Measurements from ENCODE around the gene CTXND1. TPM values are rescaled to one million over a fixed set of nuclear protein-coding genes. Genes with fewer than 3 reads are reported as not detected.

Gene CTXND1
- total and polyA plus RNA-seq, 9 donors = 0.04 to 0.52 (median 0.14) TPM; not detected in 1

DNA sequence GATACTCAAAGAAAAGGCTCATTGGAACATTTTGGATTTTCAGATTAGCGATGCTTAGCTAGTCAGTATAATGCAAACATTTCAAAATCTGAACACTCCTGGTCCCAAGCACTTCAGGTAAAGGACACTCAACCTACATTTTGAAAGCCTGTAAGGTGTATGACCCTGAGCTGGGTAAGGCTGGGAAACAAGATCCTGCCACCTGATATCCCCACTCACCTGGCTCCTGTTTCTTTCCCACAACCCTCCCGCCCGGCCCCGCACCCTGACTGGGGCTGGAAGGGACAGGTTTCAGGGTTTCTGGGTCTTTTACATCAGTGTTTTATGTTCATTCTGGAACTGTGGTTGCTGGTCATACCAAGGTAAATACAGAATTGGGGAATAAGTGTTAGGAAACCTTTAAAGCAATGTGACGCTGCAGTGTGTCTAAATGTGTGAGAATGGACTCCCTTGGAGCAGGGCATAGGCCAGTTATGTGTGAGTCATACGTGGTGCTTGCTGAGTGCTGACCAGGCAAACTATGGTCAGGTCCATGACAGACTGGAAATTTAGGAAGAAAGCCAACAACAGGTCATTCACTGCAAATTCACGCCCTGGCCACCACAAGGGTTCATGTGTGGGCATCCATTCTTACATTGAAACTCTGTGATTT is 22.9 kb downstream of the CTXND1 start:
- WGBS, 3 donors = 86 to 91% (median 86%) methylated on average over 7 of the region's 7 CpGs
- Histone ChIP-seq H3K4me1 (ENCODE audit: insufficient read depth) (no peaks in the 10 kb centered on the region), H3K27ac (no peak overlapping the region), H3K9me3 (no peaks in the 10 kb centered on the region), H3K36me3 (no peaks in the 10 kb centered on the region), H3K27me3 (no peaks in the 10 kb centered on the region), H3K4me3 (no peak overlapping the region)
- no peak for TF ChIP-seq EP300 (IDR thresholded peaks at IDR 0.05)
- TF ChIP-seq, protein P1, sequence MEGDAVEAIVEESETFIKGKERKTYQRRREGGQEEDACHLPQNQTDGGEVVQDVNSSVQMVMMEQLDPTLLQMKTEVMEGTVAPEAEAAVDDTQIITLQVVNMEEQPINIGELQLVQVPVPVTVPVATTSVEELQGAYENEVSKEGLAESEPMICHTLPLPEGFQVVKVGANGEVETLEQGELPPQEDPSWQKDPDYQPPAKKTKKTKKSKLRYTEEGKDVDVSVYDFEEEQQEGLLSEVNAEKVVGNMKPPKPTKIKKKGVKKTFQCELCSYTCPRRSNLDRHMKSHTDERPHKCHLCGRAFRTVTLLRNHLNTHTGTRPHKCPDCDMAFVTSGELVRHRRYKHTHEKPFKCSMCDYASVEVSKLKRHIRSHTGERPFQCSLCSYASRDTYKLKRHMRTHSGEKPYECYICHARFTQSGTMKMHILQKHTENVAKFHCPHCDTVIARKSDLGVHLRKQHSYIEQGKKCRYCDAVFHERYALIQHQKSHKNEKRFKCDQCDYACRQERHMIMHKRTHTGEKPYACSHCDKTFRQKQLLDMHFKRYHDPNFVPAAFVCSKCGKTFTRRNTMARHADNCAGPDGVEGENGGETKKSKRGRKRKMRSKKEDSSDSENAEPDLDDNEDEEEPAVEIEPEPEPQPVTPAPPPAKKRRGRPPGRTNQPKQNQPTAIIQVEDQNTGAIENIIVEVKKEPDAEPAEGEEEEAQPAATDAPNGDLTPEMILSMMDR (IDR thresholded peaks at IDR 0.05) = no peak
- no peak for TF ChIP-seq POLR2A (IDR thresholded peaks at IDR 0.05)
- intact Hi-C loops (cut with DNase I) = no loop called here
- DNase-seq = no peak

DNA sequence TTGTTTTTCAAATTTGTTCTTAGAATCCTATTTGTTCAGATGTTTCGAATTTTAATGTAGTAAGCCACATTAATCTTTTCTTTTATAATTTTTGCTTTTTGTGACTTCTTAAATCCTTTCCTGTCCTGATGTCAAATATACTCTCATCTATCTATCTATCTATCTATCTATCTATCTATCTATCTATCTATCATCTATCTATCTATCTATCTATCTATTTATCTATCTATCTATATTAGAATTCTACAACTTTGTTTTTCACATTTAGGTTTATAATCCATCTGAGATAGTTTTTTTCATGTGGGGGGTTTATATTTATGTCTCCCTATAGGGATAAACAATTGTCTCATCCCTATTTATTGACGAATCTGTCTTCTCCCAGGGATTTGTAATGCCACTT is 32.1 kb downstream of the CTXND1 start:
- DNase-seq = no peak
- Histone ChIP-seq H3K4me1 (ENCODE audit: insufficient read depth) (no peaks in the 10 kb centered on the region), H3K4me3 (no peak overlapping the region), H3K27ac (no peak overlapping the region), H3K27me3 (no peaks in the 10 kb centered on the region), H3K36me3 (no peaks in the 10 kb centered on the region), H3K9me3 (no peaks in the 10 kb centered on the region)
- TF ChIP-seq, protein P1 (IDR thresholded peaks at IDR 0.05) = no peak
- TF ChIP-seq POLR2A (IDR thresholded peaks at IDR 0.05) = no peak
- no peak for TF ChIP-seq EP300 (IDR thresholded peaks at IDR 0.05)
- intact Hi-C loops (cut with DNase I) = loop anchor here in 1 of 4 donors (2.0 kb wide), 1 partner anchor 21 kb away; no protein-coding TSS in a partner anchor
- 82 to 90% (median 87%) methylated on average over 2 of the region's 2 CpGs for WGBS, 3 donors

- WGBS, 3 donors = 88 to 94% (median 93%) methylated on average over 4 of the region's 4 CpGs
- Histone ChIP-seq H3K27ac (no peak overlapping the region), H3K4me1 (ENCODE audit: insufficient read depth) (no peaks in the 10 kb centered on the region), H3K9me3 (no peaks in the 10 kb centered on the region), H3K36me3 (no peaks in the 10 kb centered on the region), H3K4me3 (no peak overlapping the region), H3K27me3 (no peaks in the 10 kb centered on the region)
- TF ChIP-seq EP300 (IDR thresholded peaks at IDR 0.05) (no peak), POLR2A (IDR thresholded peaks at IDR 0.05) (no peak)
- TF ChIP-seq, protein P1 (IDR thresholded peaks at IDR 0.05) = no peak
- intact Hi-C loops (cut with DNase I) = no loop called here
- DNase-seq = no peak
These were observed 34.6 kb downstream of the CTXND1 start for GRCh38 chr15:80217327-80217900.

DNA sequence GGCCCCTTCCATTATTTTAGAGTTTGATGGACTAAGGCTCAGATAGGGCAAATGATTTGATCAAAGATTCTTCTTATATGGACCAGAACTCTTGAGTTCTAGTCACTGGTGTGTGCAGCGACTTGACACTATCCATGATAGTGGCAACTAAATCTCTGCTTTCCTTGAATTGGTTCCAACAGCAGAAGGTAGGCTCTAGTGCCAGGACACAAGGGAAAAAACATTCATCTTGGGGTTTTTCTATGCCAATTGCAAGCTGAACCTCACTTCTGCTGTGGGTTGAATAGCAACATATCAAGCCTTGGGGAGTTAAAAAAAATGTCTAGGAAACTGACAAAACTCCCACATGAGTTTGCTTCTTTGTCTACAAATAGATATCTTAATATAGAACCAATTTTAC is 35.1 kb downstream of the CTXND1 start:
- H3K9me3 ChIP-seq = no peaks in the 10 kb centered on the region
- no peaks in the 10 kb centered on the region for H3K36me3 ChIP-seq
- no peaks in the 10 kb centered on the region for H3K4me1 ChIP-seq (ENCODE audit: insufficient read depth)
- no peak overlapping the region for H3K4me3 ChIP-seq
- no peak for DNase-seq
- WGBS, 3 donors = 86 to 94% (median 89%) methylated on average over 1 of the region's 1 CpG
- TF ChIP-seq POLR2A (IDR thresholded peaks at IDR 0.05) = no peak
- TF ChIP-seq, protein P1 (IDR thresholded peaks at IDR 0.05) = no peak
- TF ChIP-seq EP300 (IDR thresholded peaks at IDR 0.05) = no peak
- no peaks in the 10 kb centered on the region for H3K27me3 ChIP-seq
- no peak overlapping the region for H3K27ac ChIP-seq
- intact Hi-C loops (cut with DNase I) = no loop called here
